Type B pancreatic cell (in vitro differentiated cells): ENCODE data around the gene GLRX. TPM values are rescaled to one million over a fixed set of nuclear protein-coding genes. Genes with fewer than 3 reads are reported as not detected.

Experiments
- DNase-seq: peaks from one replicate; pipeline ENCODE4 v3.0.0; 2021; ENCODE audit warnings: mixed read lengths; ENCODE audit not compliant: unreplicated experiment; ENCODE audit errors: extremely low spot score
- H3K27ac Mint-ChIP-seq: 2 replicates; pipeline ENCODE4 v1.8.0; 2021; ENCODE audit warnings: mild to moderate bottlenecking, mixed read lengths
- H3K27me3 Mint-ChIP-seq: 2 replicates; pipeline ENCODE4 v1.8.0; 2021; ENCODE audit warnings: mixed read lengths
- H3K36me3 Mint-ChIP-seq: 2 replicates; pipeline ENCODE4 v1.8.0; 2021; ENCODE audit warnings: mixed read lengths
- H3K4me1 Mint-ChIP-seq: one replicate; pipeline ENCODE4 v1.8.0; 2021; ENCODE audit warnings: mixed read lengths; ENCODE audit not compliant: unreplicated experiment
- H3K4me3 Mint-ChIP-seq: 2 replicates; pipeline ENCODE4 v1.8.0; 2021; ENCODE audit warnings: mild to moderate bottlenecking, mixed read lengths
- H3K9me3 Mint-ChIP-seq: 2 replicates; pipeline ENCODE4 v1.8.0; 2021; ENCODE audit warnings: mixed read lengths
- total RNA-seq: library from RNA; stranded (reverse); gene quantifications from 2 replicates; pipeline ENCODE4 v1.2.1, GENCODE V29; 2021; ENCODE audit warnings: low replicate concordance
- TF ChIP-seq, protein P1 (sequence below): fragments of 200-600 bp; sonication (generic); conservative IDR thresholded peaks from 2 replicates; pipeline ENCODE4 v1.5.0; 2021; ENCODE audit warnings: antibody characterized with exemption, mild to moderate bottlenecking

The GLRX gene
- total RNA-seq, 1 donor from 2014 or later = 18.7 TPM

DNA sequence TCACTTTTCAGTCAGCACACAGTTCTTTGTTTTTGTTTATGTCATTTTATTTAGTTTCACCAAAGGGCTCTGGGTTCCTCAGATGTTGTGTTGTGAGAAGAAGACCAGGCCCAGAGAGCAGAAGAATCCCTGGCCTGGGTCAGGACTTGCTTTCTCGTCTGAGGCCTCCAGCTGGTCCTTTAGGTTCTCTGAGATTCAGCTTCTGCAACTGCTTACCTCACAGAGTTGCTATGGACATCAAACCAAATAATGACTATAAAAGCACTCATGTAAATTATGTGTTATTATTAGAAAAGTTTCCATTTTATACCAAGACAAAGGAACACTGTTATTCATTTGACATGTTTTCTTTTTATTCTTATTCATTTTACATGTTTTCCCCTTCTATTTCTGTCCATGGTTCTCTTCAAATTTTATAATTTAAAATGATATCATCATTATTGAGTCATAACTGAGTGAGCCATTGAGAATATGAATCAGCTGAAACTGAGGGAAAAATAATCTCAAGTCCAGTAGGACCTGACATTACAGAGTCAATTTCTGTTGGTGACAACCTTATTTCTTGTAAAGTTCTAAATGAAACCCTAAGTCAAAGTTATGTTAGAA is 44.0 kb upstream of the GLRX start:
- no peaks in the 10 kb centered on the region for H3K36me3 Mint-ChIP-seq
- TF ChIP-seq, protein P1, sequence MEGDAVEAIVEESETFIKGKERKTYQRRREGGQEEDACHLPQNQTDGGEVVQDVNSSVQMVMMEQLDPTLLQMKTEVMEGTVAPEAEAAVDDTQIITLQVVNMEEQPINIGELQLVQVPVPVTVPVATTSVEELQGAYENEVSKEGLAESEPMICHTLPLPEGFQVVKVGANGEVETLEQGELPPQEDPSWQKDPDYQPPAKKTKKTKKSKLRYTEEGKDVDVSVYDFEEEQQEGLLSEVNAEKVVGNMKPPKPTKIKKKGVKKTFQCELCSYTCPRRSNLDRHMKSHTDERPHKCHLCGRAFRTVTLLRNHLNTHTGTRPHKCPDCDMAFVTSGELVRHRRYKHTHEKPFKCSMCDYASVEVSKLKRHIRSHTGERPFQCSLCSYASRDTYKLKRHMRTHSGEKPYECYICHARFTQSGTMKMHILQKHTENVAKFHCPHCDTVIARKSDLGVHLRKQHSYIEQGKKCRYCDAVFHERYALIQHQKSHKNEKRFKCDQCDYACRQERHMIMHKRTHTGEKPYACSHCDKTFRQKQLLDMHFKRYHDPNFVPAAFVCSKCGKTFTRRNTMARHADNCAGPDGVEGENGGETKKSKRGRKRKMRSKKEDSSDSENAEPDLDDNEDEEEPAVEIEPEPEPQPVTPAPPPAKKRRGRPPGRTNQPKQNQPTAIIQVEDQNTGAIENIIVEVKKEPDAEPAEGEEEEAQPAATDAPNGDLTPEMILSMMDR = no peak

DNA sequence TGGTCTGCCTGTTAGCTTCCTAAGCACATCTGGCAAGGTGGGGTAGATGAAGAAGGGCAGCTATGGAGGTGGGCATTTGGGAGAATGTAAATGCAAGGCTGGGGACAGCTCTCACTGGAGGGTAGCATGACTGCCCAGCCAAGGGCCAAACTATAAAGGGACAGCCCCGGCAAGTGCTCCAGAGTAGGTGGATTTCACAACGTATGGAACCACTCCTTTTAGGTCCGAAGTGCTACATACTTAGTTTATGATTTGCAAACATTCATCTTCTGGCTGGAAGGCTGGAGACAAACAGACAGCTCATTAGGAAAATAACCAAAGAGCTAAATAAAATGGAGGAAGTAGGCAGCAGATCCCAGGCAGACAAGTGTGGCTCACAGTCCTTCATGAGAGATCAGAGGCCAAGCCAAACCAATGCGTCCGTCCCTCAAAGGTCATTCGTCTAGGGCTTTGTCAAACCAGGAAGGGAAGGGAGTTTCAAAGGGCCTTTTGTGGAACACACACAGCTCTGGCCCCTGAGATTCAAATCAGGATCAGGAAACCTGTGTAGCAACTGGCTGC is 42.5 kb upstream of the GLRX start:
- H3K4me3 Mint-ChIP-seq = no peak overlapping the region
- no peaks in the 10 kb centered on the region for H3K27me3 Mint-ChIP-seq
- peaks cover 33% of the 10 kb centered on the region for H3K4me1 Mint-ChIP-seq
- peak overlapping the region; percentile 79 for H3K27ac Mint-ChIP-seq
- peaks cover 4% of the 10 kb centered on the region for H3K9me3 Mint-ChIP-seq
- H3K36me3 Mint-ChIP-seq = no peaks in the 10 kb centered on the region
- TF ChIP-seq, protein P1 = no peak
- DNase-seq = no peak

More for the DNA sequence above, 44.0 kb upstream of the GLRX start:
- Mint-ChIP-seq H3K4me3 (no peak overlapping the region), H3K27ac (no peak overlapping the region), H3K9me3 (peaks cover 4% of the 10 kb centered on the region), H3K27me3 (no peaks in the 10 kb centered on the region), H3K4me1 (peaks cover 33% of the 10 kb centered on the region)
- no peak for DNase-seq

DNA sequence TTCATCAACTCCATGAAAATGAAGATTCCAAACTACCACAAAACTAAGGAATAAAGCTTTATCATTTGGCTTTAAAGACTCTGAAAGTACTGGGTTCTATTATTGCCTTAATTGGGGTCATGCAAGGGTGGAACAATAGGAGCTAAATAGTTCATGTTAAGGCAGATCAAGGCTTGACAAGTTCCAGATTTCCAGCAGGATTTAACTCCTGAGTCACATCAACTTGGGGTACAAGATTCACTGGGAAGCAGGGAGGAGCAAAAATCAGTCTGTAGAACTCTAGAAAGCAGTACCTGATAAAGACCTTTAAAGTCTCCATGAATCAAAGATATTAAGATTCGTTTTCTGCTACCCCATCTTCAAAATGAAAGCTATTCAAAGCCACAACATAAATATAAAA is 41.9 kb upstream of the GLRX start:
- Mint-ChIP-seq H3K9me3 (peaks cover 4% of the 10 kb centered on the region), H3K36me3 (no peaks in the 10 kb centered on the region), H3K27me3 (no peaks in the 10 kb centered on the region), H3K4me3 (no peak overlapping the region), H3K4me1 (peaks cover 34% of the 10 kb centered on the region), H3K27ac (no peak overlapping the region)
- no peak for DNase-seq
- TF ChIP-seq, protein P1 = no peak

DNA sequence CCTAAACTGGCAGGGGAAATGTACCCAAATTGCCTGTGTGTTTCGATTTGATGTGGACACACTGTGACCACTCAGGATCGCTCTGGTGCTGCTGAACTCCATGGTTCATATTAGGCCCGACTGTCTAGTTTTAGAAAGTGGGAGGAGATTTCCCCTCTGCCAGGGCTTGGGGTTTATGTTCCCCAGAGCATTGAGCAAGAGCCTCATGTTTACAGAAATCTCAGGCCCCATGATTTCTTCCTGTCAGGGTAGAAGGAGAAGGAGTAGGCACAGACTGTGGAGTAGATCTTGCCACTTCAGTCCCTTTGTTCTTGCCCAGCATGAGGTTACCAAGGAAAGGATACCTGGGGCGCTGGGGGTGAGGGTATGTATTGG is 40.8 kb upstream of the GLRX start:
- H3K36me3 Mint-ChIP-seq = no peaks in the 10 kb centered on the region
- H3K9me3 Mint-ChIP-seq = peaks cover 4% of the 10 kb centered on the region
- H3K4me1 Mint-ChIP-seq = peaks cover 45% of the 10 kb centered on the region
- no peak overlapping the region for H3K4me3 Mint-ChIP-seq
- TF ChIP-seq, protein P1 = no peak
- no peak for DNase-seq
- H3K27ac Mint-ChIP-seq = peak overlapping the region; percentile 66
- H3K27me3 Mint-ChIP-seq = no peaks in the 10 kb centered on the region

DNA sequence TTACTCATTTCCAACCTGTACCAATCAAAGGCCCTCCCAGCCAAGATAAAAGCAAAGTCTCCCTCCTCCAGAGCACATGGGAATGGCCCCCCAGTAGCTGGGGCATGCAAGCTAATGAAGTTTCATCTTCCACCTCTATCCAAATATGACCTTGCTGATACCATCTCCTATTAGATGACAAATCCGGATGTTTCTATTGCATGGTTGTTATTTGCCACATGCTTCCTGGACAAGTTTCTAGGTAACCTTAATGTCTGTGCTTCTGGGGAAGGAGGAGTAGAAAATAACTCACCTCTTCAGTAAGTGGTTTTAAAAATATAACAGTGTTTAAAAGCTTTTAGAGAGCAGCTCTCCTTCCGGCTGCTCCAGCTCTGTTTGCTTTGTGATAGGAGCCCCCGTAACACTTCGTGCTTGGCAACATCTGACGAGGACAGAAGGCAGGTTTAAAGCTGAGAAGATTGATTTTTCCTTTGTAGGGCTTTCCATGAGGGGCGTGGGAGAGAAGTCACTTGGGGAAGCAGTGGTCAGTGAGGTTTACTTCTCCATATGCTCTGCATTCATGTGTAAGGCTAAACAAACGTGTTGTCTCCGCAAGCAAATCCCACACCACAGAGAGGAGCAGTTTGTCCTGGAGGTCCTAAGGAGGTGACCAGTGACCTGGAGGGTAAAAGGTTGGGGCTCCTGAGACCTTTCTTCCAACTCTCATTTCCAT is 40.3 kb upstream of the GLRX start:
- TF ChIP-seq, protein P1 = no peak
- Mint-ChIP-seq H3K36me3 (no peaks in the 10 kb centered on the region), H3K4me1 (peaks cover 50% of the 10 kb centered on the region), H3K4me3 (peak overlapping the region; percentile 16), H3K27me3 (no peaks in the 10 kb centered on the region), H3K27ac (peak overlapping the region; percentile 66), H3K9me3 (no peaks in the 10 kb centered on the region)
- DNase-seq = no peak
